H9 (cell line): ENCODE data around the gene TEX54. TPM values are rescaled to one million over a fixed set of nuclear protein-coding genes. Genes with fewer than 3 reads are reported as not detected.
A peak's percentile ranks its signal among the peaks of the same experiment; 100 is the strongest.

Source experiments
- DNase-seq: peaks from one replicate; pipeline ENCODE4 v3.0.0-alpha.2; 2017
- H2AFZ ChIP-seq: one replicate; pipeline ENCODE4 v1.6.1; 2013; ENCODE audit warnings: mild to moderate bottlenecking, low read length, control low read depth, moderate library complexity
- H2AK5ac ChIP-seq: 2 replicates; pipeline ENCODE4 v1.6.1; 2013; ENCODE audit warnings: low read length, control low read depth, mixed read lengths; ENCODE audit not compliant: insufficient read length
- H2BK120ac ChIP-seq: one replicate; pipeline ENCODE4 v1.6.1; 2013; ENCODE audit warnings: low read depth, mild to moderate bottlenecking, low read length, control low read depth, inconsistent platforms; ENCODE audit not compliant: poor library complexity, severe bottlenecking
- H2BK12ac ChIP-seq: 2 replicates; pipeline ENCODE4 v1.6.1; 2013; ENCODE audit warnings: low read length, control low read depth, mixed read lengths, low read depth; ENCODE audit not compliant: insufficient read length
- H2BK15ac ChIP-seq: 2 replicates; pipeline ENCODE4 v1.6.1; 2013; ENCODE audit warnings: low read depth, low read length, control low read depth
- H2BK20ac ChIP-seq: one replicate; pipeline ENCODE4 v1.6.1; 2013; ENCODE audit warnings: low read depth, mild to moderate bottlenecking, low read length, control low read depth, inconsistent platforms; ENCODE audit not compliant: poor library complexity, severe bottlenecking
- H2BK5ac ChIP-seq: 2 replicates; pipeline ENCODE4 v1.6.1; 2013; ENCODE audit warnings: low read length, control low read depth, mixed read lengths; ENCODE audit not compliant: insufficient read length
- H3K14ac ChIP-seq: 2 replicates; pipeline ENCODE4 v1.6.1; 2013; ENCODE audit warnings: low read length, control low read depth; ENCODE audit not compliant: insufficient read depth
- H3K18ac ChIP-seq: 2 replicates; pipeline ENCODE4 v1.6.1; 2013; ENCODE audit warnings: low read depth, mild to moderate bottlenecking, mixed read lengths, low read length, control low read depth; ENCODE audit not compliant: insufficient read length
- H3K23ac ChIP-seq: 2 replicates; pipeline ENCODE4 v1.6.1; 2013; ENCODE audit warnings: low read length, control low read depth, mixed read lengths, low read depth; ENCODE audit not compliant: insufficient read length
- H3K23me2 ChIP-seq: 2 replicates; pipeline ENCODE4 v1.6.1; 2013; ENCODE audit warnings: low read depth, mild to moderate bottlenecking, mixed read lengths, low read length, control low read depth; ENCODE audit not compliant: insufficient read length, poor library complexity, severe bottlenecking
- H3K27ac ChIP-seq: 2 replicates; pipeline ENCODE4 v1.5.1; 2013; ENCODE audit warnings: low read length, control low read depth, mixed read lengths, low read depth; ENCODE audit not compliant: insufficient read length
- H3K27me3 ChIP-seq: 2 replicates; pipeline ENCODE4 v1.6.1; 2013; ENCODE audit warnings: low read length, control low read depth, inconsistent platforms; ENCODE audit not compliant: insufficient read depth
- H3K4ac ChIP-seq: 2 replicates; pipeline ENCODE4 v1.6.1; 2013; ENCODE audit warnings: low read depth, mild to moderate bottlenecking, control low read depth, inconsistent platforms, low read length, moderate library complexity
- H3K4me1 ChIP-seq: 2 replicates; pipeline ENCODE4 v1.6.1; 2013; ENCODE audit warnings: low read length, control low read depth, inconsistent platforms; ENCODE audit not compliant: insufficient read depth
- H3K4me2 ChIP-seq: 2 replicates; pipeline ENCODE4 v1.6.1; 2013; ENCODE audit warnings: low read length, control low read depth, mixed read lengths; ENCODE audit not compliant: insufficient read length, insufficient read depth
- H3K56ac ChIP-seq: 2 replicates; pipeline ENCODE4 v1.6.1; 2013; ENCODE audit warnings: low read depth, mild to moderate bottlenecking, mixed read lengths, low read length, control low read depth; ENCODE audit not compliant: insufficient read length
- H3K79me1 ChIP-seq: 2 replicates; pipeline ENCODE4 v1.6.1; 2013; ENCODE audit warnings: low read depth, mild to moderate bottlenecking, moderate library complexity, low read length, control low read depth, inconsistent platforms; ENCODE audit not compliant: insufficient read depth, poor library complexity, severe bottlenecking
- H3K79me2 ChIP-seq: 2 replicates; pipeline ENCODE4 v1.6.1; 2013; ENCODE audit warnings: low read length, control low read depth, inconsistent platforms; ENCODE audit not compliant: insufficient read depth
- H3K9ac ChIP-seq: 2 replicates; pipeline ENCODE4 v1.6.1; 2013; ENCODE audit warnings: low read length, control low read depth, mixed read lengths; ENCODE audit not compliant: insufficient read length; ENCODE audit errors: extremely low read depth
- H3K9me3 ChIP-seq: one replicate; pipeline ENCODE4 v1.6.1; 2013; ENCODE audit warnings: low read depth, low read length, inconsistent platforms; ENCODE audit not compliant: control insufficient read depth
- H3T11ph ChIP-seq: one replicate; pipeline ENCODE4 v1.6.1; 2013; ENCODE audit warnings: mild to moderate bottlenecking, low read length, control low read depth, inconsistent platforms
- H4K20me1 ChIP-seq: one replicate; pipeline ENCODE4 v1.6.1; 2013; ENCODE audit not compliant: control insufficient read depth, insufficient read length, insufficient read depth
- H4K5ac ChIP-seq: 2 replicates; pipeline ENCODE4 v1.6.1; 2013; ENCODE audit warnings: low read depth, mild to moderate bottlenecking, mixed read lengths, low read length, control low read depth; ENCODE audit not compliant: insufficient read length
- H4K8ac ChIP-seq: replicated peaks from 2 replicates; pipeline ENCODE4 v1.6.1; 2013; ENCODE audit warnings: low read length, control low read depth, mixed read lengths, low read depth; ENCODE audit not compliant: insufficient read length
- H4K91ac ChIP-seq: 2 replicates; pipeline ENCODE4 v1.6.1; 2013; ENCODE audit warnings: low read depth, mild to moderate bottlenecking, moderate library complexity, mixed read lengths, low read length, control low read depth; ENCODE audit not compliant: insufficient read length
- H3K27ac Mint-ChIP-seq, 3 experiments: 2 replicates in 2 of 3; 3 replicates in 1 of 3; pipeline ENCODE4 v1.8.0; 2020 to 2021; ENCODE audit warnings: mixed read lengths in 3 of 3, mild to moderate bottlenecking in 1 of 3, moderate library complexity in 1 of 3
- H3K27me3 Mint-ChIP-seq: 2 replicates; pipeline ENCODE4 v1.8.0; 2021; ENCODE audit warnings: low read depth, mild to moderate bottlenecking, moderate library complexity, mixed read lengths
- H3K36me3 Mint-ChIP-seq, 3 experiments: 2 replicates in 2 of 3; 3 replicates in 1 of 3; pipeline ENCODE4 v1.8.0; 2020 to 2021; ENCODE audit warnings: low read depth in 3 of 3, mixed read lengths in 3 of 3; ENCODE audit not compliant: insufficient read depth in 1 of 3
- H3K4me1 Mint-ChIP-seq, 2 experiments: 2 replicates each; pipeline ENCODE4 v1.8.0; 2020; ENCODE audit warnings: mixed read lengths in 2 of 2
- H3K4me3 Mint-ChIP-seq, 2 experiments: 2 replicates in 1 of 2; 3 replicates in 1 of 2; pipeline ENCODE4 v1.8.0; 2020 to 2021; ENCODE audit warnings: mild to moderate bottlenecking in 2 of 2, mixed read lengths in 2 of 2, moderate library complexity in 1 of 2
- H3K9me3 Mint-ChIP-seq, 2 experiments: 2 replicates in 1 of 2; 3 replicates in 1 of 2; pipeline ENCODE4 v1.8.0; 2020; ENCODE audit warnings: mild to moderate bottlenecking in 2 of 2, mixed read lengths in 2 of 2, moderate library complexity in 1 of 2
- CTCF ChIP-seq: fragments of 200-600 bp; sonication (generic); conservative IDR thresholded peaks from 3 replicates; pipeline ENCODE4 v1.8.0; 2021; ENCODE audit warnings: antibody characterized with exemption, mild to moderate bottlenecking
- WGBS: extraction: QIAGEN DNeasy Blood & Tissue Kit; methylation state at CpG from one replicate; pipeline ENCODE4 v1.1.7; 2013; ENCODE audit warnings: missing lambda C conversion rate, low lambda C conversion rate, mixed read lengths; ENCODE audit not compliant: insufficient read length; ENCODE audit errors: extremely low coverage; 5-methylcytosine and 5-hydroxymethylcytosine counted together
- total RNA-seq: library from RNA; stranded (reverse); gene quantifications from 2 replicates; pipeline ENCODE4 v1.2.1, GENCODE V29; 2021

Gene TEX54
- total RNA-seq, 1 experiment from 2014 or later: 1.2 TPM

- Histone ChIP-seq H4K5ac (no peak within 1 kb of the TSS), H3K23me2 (peaks cover 18% of the 10 kb centered on the region), H3K27me3 (no peaks in the 10 kb centered on the region), H3K9me3 (no peaks in the 10 kb centered on the region), H3K9ac (peak within 1 kb of the TSS; percentile 96), H3K4me1 (no peaks in the 10 kb centered on the region), H2AK5ac (no peak within 1 kb of the TSS), H4K20me1 (no peaks in the 10 kb centered on the region), H2BK15ac (no peak within 1 kb of the TSS), H4K8ac (no peak within 1 kb of the TSS), H4K91ac (no peak within 1 kb of the TSS), H3K79me2 (peaks cover 9% of the 10 kb centered on the region; the same call in 1 of the 2 replicates), H3T11ph (peak within 1 kb of the TSS; percentile 48), H3K79me1 (peaks cover 3% of the 10 kb centered on the region), H3K27ac (peak within 1 kb of the TSS; percentile 97), H2BK20ac (no peak within 1 kb of the TSS), H3K23ac (no peak within 1 kb of the TSS), H3K56ac (peak within 1 kb of the TSS; percentile 13), H2BK12ac (no peak within 1 kb of the TSS), H3K18ac (peak within 1 kb of the TSS; percentile 93), H3K4ac (peak within 1 kb of the TSS; percentile 68; the same call in 1 of the 2 replicates), H2AFZ (no peak within 1 kb of the TSS), H3K4me2 (peak within 1 kb of the TSS; percentile 57), H2BK5ac (peak within 1 kb of the TSS; percentile 73), H2BK120ac (peak within 1 kb of the TSS; percentile 64), H3K14ac (peak within 1 kb of the TSS; percentile 84)
- peak within 1 kb of the TSS in 1 of 3 experiments; percentile 87; a peak in 4 of 7 replicates for H3K27ac Mint-ChIP-seq
- H3K4me3 Mint-ChIP-seq: no peak within 1 kb of the TSS; a peak in 1 of 5 replicates
- H3K36me3 Mint-ChIP-seq: peaks cover 29 to 42% (median 40%) of the 10 kb centered on the region in 3 experiments; a peak in 6 of 7 replicates
- peak; percentile 89 for DNase-seq
- no peak for TF ChIP-seq CTCF
- H3K27me3 Mint-ChIP-seq: no peaks in the 10 kb centered on the region; the same call in 1 of the 2 replicates
- WGBS: no CpG with 5 or more reads among the region's 62 CpGs
- H3K9me3 Mint-ChIP-seq: peaks cover 0 to 4% of the 10 kb centered on the region in 2 experiments; a peak in 3 of 5 replicates
- peaks cover 11 to 22% of the 10 kb centered on the region in 2 experiments for H3K4me1 Mint-ChIP-seq
Measured at GRCh38 chr11:62839050-62839945, 6.7 kb upstream of the TEX54 start, which contains the start of gene WDR74. WDR74 (minus strand) TSS chr11:62839590; CDS start chr11:62839570, 20 bp downstream.
